Stomach (tissue), 9 donors: ENCODE results near the gene GMEB2. TPM values are rescaled to one million over a fixed set of nuclear protein-coding genes. Genes with fewer than 3 reads are reported as not detected.

ENCODE experiments used
- DNase-seq, 2 donors: peaks; one replicate each; pipeline versions ENCODE4 v3.0.0 to v3.0.0-alpha.2; 2013 to 2019
- H3K27ac ChIP-seq, 5 donors: fragments of 200-600 bp in 4 of 5; sonication (generic) in 4 of 5; one replicate each; pipeline ENCODE4 v1.5.1; 2013 to 2019; ENCODE audit warnings: mild to moderate bottlenecking in 1 of 5, moderate library complexity in 1 of 5
- H3K27me3 ChIP-seq, 3 donors: fragments of 200-600 bp; sonication (generic); one replicate each; pipeline ENCODE4 v1.5.1; 2017 to 2019; ENCODE audit warnings: mixed run types in 1 of 3
- H3K36me3 ChIP-seq, 4 donors: fragments of 200-600 bp; sonication (generic); 1 replicate in 3 of 4; 2 replicates in 1 of 4; pipeline ENCODE4 v1.5.1; 2016 to 2019
- H3K4me1 ChIP-seq, 4 donors: fragments of 200-600 bp; sonication (generic); one replicate each; pipeline ENCODE4 v1.5.1; 2016 to 2019
- H3K4me3 ChIP-seq, 4 donors: fragments of 200-600 bp; sonication (generic) in 3 of 4; one replicate each; pipeline ENCODE4 v1.5.1; 2016 to 2019; ENCODE audit warnings: mild to moderate bottlenecking in 1 of 4
- H3K9me3 ChIP-seq, 4 donors: fragments of 200-600 bp; sonication (generic); one replicate each; pipeline ENCODE4 v1.5.1; 2016 to 2019
- EP300 ChIP-seq: sonication (generic); formaldehyde crosslinking; IDR thresholded peaks from one replicate; pipeline ENCODE4 v1.6.1; 2017; ENCODE audit warnings: antibody characterized with exemption
- POLR2A ChIP-seq, 4 donors: fragments of 450-650 bp; IDR thresholded peaks; one replicate each; pipeline ENCODE4 v1.6.1; 2016; ENCODE audit warnings: antibody characterized with exemption in 4 of 4, control low read depth in 2 of 4, mild to moderate bottlenecking in 1 of 4, moderate library complexity in 1 of 4
- POLR2AphosphoS5 ChIP-seq, 3 donors: sonication (generic); formaldehyde crosslinking; IDR thresholded peaks; one replicate each; pipeline ENCODE4 v1.6.1; 2016; ENCODE audit warnings: antibody characterized with exemption in 3 of 3
- WGBS, 5 donors: extraction: QIAGEN DNeasy Blood & Tissue Kit in 3 of 5; methylation state at CpG; one replicate each; pipeline versions ENCODE4 v1.1.5 to v1.1.7; 2013 to 2018; 5-methylcytosine and 5-hydroxymethylcytosine counted together
- intact Hi-C: fragments of 100-400 bp; cut with DNase I; formaldehyde crosslinking; loops from one replicate; pipeline ENCODE4 v1.15.1; 2023; ENCODE audit warnings: low total_unique reads
- polyA plus RNA-seq, 3 donors: library from polyadenylated mRNA; stranded (reverse); fragments of 200-250 nt; gene quantifications; one replicate each; pipeline ENCODE4 v1.2.3, GENCODE V29; 2013
- total RNA-seq, 5 donors: library from RNA; depleted of rRNA; stranded (reverse); fragments of >200 nt; gene quantifications; one replicate each; pipeline versions ENCODE4 v1.1.0 to v1.2.3, GENCODE V29; 2014 to 2016
- TF ChIP-seq, protein P1 (sequence below), 7 experiments: fragments of 450-650 bp in 4 of 7; fragments of 200-600 bp in 3 of 7; sonication (generic) in 3 of 7; IDR thresholded peaks; one replicate each; pipeline ENCODE4 v1.5.1; 2016 to 2019; ENCODE audit warnings: antibody characterized with exemption in 7 of 7, control low read depth in 2 of 7, mild to moderate bottlenecking in 1 of 7
- donor health status: healthy with polysubstance abuse.
- donor health status: Bipolar disorder and iron deficiency.
- donor health status: healthy.

The GMEB2 gene
- total and polyA plus RNA-seq, 8 donors, result 1.8 to 20.4 (median 7.5) TPM

DNA sequence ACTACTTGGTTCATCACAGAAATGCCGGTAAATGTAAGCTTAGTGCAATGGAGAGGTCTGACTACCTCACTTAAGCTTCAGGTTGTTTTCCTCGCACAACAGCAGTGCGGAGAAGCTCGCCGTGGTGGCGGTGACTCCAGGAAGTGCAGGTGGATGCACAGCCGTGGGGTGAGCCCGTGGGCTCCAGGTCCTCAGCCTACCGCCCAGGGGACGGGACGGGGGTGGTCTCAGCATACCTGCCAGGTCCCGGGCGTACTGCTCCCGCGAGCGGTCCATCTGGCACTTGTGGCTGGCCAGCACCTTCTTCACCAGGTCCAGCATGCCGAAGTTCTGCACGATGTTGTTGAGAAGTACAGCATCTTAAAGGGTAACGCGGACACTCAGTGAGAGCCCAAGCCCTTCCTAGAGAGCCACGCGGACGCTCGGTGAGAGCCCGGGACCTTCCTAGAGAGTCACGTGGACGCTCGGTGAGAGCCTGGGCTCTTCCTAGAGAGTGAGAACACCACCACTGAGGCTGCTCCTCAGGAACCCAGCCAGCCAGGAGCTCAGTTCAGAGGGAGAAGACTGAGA lies 35.0 kb downstream of the GMEB2 start:
- Histone ChIP-seq H3K27me3 (no peaks in the 10 kb centered on the region), H3K36me3 (peaks cover 40 to 98% (median 94%) of the 10 kb centered on the region in 4 donors), H3K4me3 (no peak overlapping the region), H3K27ac (no peak overlapping the region), H3K9me3 (no peaks in the 10 kb centered on the region), H3K4me1 (no peaks in the 10 kb centered on the region)
- WGBS, 5 donors, result 93 to 96% (median 95%) methylated on average over 20 to 28 of the region's 28 CpGs
- intact Hi-C loops, result no loop called here
- DNase-seq, result no peak
- no peak for TF ChIP-seq EP300
- TF ChIP-seq, protein P1, sequence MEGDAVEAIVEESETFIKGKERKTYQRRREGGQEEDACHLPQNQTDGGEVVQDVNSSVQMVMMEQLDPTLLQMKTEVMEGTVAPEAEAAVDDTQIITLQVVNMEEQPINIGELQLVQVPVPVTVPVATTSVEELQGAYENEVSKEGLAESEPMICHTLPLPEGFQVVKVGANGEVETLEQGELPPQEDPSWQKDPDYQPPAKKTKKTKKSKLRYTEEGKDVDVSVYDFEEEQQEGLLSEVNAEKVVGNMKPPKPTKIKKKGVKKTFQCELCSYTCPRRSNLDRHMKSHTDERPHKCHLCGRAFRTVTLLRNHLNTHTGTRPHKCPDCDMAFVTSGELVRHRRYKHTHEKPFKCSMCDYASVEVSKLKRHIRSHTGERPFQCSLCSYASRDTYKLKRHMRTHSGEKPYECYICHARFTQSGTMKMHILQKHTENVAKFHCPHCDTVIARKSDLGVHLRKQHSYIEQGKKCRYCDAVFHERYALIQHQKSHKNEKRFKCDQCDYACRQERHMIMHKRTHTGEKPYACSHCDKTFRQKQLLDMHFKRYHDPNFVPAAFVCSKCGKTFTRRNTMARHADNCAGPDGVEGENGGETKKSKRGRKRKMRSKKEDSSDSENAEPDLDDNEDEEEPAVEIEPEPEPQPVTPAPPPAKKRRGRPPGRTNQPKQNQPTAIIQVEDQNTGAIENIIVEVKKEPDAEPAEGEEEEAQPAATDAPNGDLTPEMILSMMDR (IDR thresholded peaks at IDR 0.05), result no peak
- TF ChIP-seq POLR2A (IDR thresholded peaks at IDR 0.05), result no peak
- TF ChIP-seq POLR2AphosphoS5 (IDR thresholded peaks at IDR 0.05), result no peak

GRCh38 chr20:63591147-63591533 lies 35.8 kb downstream of the GMEB2 start:
- Histone ChIP-seq H3K36me3 (peaks cover 40 to 92% (median 88%) of the 10 kb centered on the region in 4 donors), H3K4me3 (no peak overlapping the region), H3K27ac (no peak overlapping the region), H3K9me3 (no peaks in the 10 kb centered on the region), H3K4me1 (no peaks in the 10 kb centered on the region), H3K27me3 (no peaks in the 10 kb centered on the region)
- 94 to 98% (median 96%) methylated on average over 4 of the region's 4 CpGs for WGBS, 5 donors
- intact Hi-C loops, result no loop called here
- TF ChIP-seq EP300 (no peak), POLR2AphosphoS5 (IDR thresholded peaks at IDR 0.05) (no peak), POLR2A (IDR thresholded peaks at IDR 0.05) (no peak)
- TF ChIP-seq, protein P1 (IDR thresholded peaks at IDR 0.05), result no peak
- DNase-seq, result no peak

DNA sequence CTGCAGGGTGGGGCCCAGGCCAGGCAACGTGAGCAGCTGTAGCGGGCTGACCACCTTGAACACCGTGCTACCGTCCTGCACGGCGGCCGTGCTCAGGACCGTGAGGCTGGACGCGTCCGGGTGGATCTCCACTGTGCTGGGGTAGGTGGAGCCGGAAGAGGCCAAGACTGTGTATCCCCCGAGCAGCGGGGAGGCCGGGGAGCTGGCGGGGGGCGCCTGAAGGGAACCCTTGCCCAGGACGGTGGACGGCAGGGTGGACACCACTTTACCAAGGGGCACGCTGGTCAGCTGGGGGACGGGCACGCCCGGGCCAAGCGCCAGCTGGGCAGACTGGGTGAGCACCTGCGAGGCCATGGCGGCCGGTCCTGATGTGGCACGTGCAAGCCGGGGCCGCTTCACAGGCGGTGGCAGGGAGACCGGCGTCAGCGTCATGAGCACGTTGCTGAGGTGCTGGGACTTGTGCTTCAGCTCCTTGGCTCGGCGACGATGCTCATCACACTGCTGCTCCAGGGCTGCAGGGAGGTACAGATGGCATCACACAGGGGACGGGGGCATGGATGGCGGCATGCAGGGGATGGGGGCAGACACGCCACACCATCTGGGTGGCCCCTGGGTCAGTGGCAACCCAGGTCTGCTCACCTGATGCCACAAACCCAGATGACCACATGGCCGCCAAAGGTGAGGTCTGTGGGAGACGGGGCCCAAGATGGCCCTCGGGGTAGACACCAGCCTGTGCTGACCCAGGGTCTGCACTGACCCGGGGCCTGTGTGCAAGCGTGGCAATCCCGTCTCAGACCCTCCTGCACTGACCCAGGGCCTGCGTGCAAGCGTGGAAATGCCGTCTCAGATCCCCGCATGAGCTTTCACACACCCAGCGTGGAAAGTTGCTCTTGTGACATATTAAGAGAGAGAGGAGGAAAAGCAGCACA lies 36.4 kb downstream of the GMEB2 start:
- no peak for TF ChIP-seq EP300
- no peak for TF ChIP-seq POLR2AphosphoS5 (IDR thresholded peaks at IDR 0.05)
- TF ChIP-seq, protein P1 (IDR thresholded peaks at IDR 0.05), result no peak
- no peak for TF ChIP-seq POLR2A (IDR thresholded peaks at IDR 0.05)
- DNase-seq, result no peak
- Histone ChIP-seq H3K27ac (no peak overlapping the region), H3K9me3 (no peaks in the 10 kb centered on the region), H3K36me3 (peaks cover 38 to 86% (median 81%) of the 10 kb centered on the region in 4 donors), H3K4me1 (no peaks in the 10 kb centered on the region), H3K27me3 (no peaks in the 10 kb centered on the region), H3K4me3 (no peak overlapping the region)
- 92 to 95% (median 94%) methylated on average over 29 to 52 of the region's 52 CpGs for WGBS, 5 donors
- intact Hi-C loops, result no loop called here

DNA sequence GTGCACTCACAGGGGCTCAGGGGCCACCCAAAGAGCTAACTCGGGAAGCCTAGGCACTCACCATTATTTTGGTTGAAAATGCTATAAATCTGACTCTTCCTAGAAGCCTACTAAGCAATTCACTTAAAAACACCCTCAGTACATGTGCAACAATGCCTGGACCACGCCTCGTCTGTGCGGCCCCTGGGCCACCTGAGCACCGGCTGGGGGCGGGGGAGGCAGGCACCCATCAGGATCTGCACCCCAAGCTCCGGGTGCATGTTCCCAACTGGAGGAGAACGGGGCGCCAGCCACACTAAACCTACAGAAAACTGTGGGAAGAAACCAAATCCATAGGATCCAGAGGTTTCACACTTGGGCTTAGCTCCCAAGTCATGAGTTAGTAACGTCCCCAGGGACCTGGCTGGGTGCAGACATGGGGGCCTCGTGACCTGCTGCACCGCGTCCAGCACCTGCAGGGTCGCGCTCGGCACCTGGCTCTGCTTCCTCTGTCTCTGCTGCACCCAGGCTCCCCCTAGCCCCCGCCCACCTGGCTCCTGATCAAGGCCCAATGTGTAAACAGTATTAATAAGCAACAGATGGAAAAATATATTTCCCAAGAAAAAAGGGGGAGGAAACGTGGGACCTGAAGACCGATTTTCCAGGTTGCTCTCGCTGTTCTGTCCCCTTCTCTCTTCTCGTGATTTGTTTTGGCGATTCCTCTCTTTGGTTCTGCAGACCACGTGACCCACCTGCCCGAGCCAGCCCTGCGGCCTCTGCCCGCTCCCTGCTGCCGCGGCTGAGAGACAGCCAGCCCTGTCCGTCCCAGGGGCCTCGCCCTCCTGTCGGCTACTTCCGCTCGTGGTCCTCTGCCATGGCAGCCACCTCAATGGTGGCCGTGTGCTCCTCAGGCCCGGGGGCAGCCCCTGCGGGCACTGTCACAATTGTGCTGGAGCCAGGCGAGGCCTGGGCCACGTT lies 37.4 kb downstream of the GMEB2 start:
- intact Hi-C loops, result no loop called here
- H3K9me3 ChIP-seq, result no peaks in the 10 kb centered on the region
- WGBS, 5 donors, result 71 to 88% (median 85%) methylated on average over 32 to 38 of the region's 38 CpGs
- H3K36me3 ChIP-seq, result peaks cover 35 to 76% (median 73%) of the 10 kb centered on the region in 4 donors
- no peaks in the 10 kb centered on the region for H3K4me1 ChIP-seq
- no peak for DNase-seq
- TF ChIP-seq POLR2A (IDR thresholded peaks at IDR 0.05), result no peak
- TF ChIP-seq POLR2AphosphoS5 (IDR thresholded peaks at IDR 0.05), result no peak
- TF ChIP-seq EP300, result no peak
- TF ChIP-seq, protein P1 (IDR thresholded peaks at IDR 0.05), result no peak
- H3K4me3 ChIP-seq, result no peak overlapping the region
- H3K27me3 ChIP-seq, result no peaks in the 10 kb centered on the region
- no peak overlapping the region for H3K27ac ChIP-seq
